Activated T-helper 17 cell treated with anti-CD3 and anti-CD28 coated beads, Interleukin-2, amount 50 U/mL, for 72 hours (primary cell): ENCODE data around the gene SULT2B1. TPM values are rescaled to one million over a fixed set of nuclear protein-coding genes. Genes with fewer than 3 reads are reported as not detected.

Experiments
- ATAC-seq: fragments of 150-1000 bp; cut with Tn5 transposase; replicated peaks from 2 replicates; pipeline ENCODE4 v1.10.0; 2021; ENCODE audit warnings: mild to moderate bottlenecking, moderate library complexity
- H3K27ac Mint-ChIP-seq: one replicate; pipeline ENCODE4 v1.8.0; 2022; ENCODE audit warnings: mixed read lengths
- H3K27me3 Mint-ChIP-seq: one replicate; pipeline ENCODE4 v1.8.0; 2022; ENCODE audit warnings: mixed read lengths
- H3K36me3 Mint-ChIP-seq: one replicate; pipeline ENCODE4 v1.8.0; 2022; ENCODE audit warnings: low read depth, mild to moderate bottlenecking, mixed read lengths
- H3K4me1 Mint-ChIP-seq: one replicate; pipeline ENCODE4 v1.8.0; 2022; ENCODE audit warnings: mixed read lengths
- H3K4me3 Mint-ChIP-seq: one replicate; pipeline ENCODE4 v1.8.0; 2022; ENCODE audit warnings: mild to moderate bottlenecking, mixed read lengths
- H3K9me3 Mint-ChIP-seq: one replicate; pipeline ENCODE4 v1.8.0; 2022; ENCODE audit warnings: mixed read lengths
- total RNA-seq, 2 donors: library from RNA; stranded (reverse); gene quantifications; one replicate each; pipeline ENCODE4 v1.2.3, GENCODE V29; 2022

SULT2B1 gene
- total RNA-seq, 2 donors from 2014 or later, result not detected

- Mint-ChIP-seq H3K4me3 (peak within 1 kb of the TSS; percentile 99), H3K27ac (peak within 1 kb of the TSS; percentile 85), H3K4me1 (peaks cover 3% of the 10 kb centered on the region), H3K9me3 (no peaks in the 10 kb centered on the region), H3K36me3 (peaks cover 57% of the 10 kb centered on the region), H3K27me3 (no peaks in the 10 kb centered on the region)
- no peak for ATAC-seq
Measured at GRCh38 chr19:48614436-48615230, 62.7 kb downstream of the SULT2B1 start, which contains the start of gene FAM83E. Gene FAM83E (minus strand): TSS chr19:48615076. CDS start chr19:48613372, 1,704 bp downstream.

DNA sequence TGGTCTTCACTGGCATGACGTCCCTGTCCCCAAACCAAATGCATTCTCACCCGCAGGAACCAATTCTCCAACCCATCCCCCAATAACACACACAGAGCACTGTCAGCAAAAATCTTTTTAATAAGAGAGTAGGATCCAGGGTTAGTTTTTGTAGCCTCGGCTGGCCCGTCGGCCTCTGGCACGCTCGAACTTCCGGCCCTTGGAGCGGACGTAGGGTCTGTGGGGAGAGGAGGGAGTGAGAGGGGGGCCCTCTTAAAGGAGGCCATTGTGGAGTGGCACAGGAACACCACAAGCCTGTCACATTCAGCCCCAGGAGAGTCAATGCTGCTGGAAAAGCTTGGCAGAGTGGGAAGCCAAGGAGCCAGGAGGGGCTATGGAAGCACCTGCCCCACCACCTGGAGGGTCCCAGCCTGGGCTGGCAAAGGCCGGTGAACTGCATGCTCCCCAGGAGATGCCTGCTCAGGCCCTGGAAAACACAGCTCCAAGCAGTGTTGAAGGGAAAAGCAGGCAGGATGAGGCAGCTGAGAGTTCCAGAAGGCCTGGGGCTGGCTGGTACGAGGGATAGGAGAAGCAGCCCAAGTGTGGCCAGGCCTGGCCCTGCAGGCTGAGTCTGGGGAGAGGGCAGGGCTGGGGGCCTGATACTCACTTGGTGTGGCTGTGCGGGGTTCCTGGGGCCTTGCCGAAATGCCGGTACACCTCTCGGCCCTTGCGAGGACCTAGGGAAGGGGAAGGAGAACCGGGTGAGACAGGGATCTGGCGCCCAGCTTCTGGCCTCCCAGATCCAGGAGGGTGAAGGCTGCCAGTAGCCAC, 63.5 kb downstream of the SULT2B1 start:
- H3K36me3 Mint-ChIP-seq, result peaks cover 65% of the 10 kb centered on the region
- peaks cover 5% of the 10 kb centered on the region for H3K4me1 Mint-ChIP-seq
- H3K27ac Mint-ChIP-seq, result peak overlapping the region; percentile 41
- H3K4me3 Mint-ChIP-seq, result peak overlapping the region; percentile 99
- H3K27me3 Mint-ChIP-seq, result no peaks in the 10 kb centered on the region
- no peak for ATAC-seq
- no peaks in the 10 kb centered on the region for H3K9me3 Mint-ChIP-seq

- H3K36me3 Mint-ChIP-seq, result peaks cover 67% of the 10 kb centered on the region
- no peaks in the 10 kb centered on the region for H3K9me3 Mint-ChIP-seq
- no peak for ATAC-seq
- H3K4me1 Mint-ChIP-seq, result peaks cover 5% of the 10 kb centered on the region
- H3K4me3 Mint-ChIP-seq, result peak overlapping the region; percentile 99
- no peaks in the 10 kb centered on the region for H3K27me3 Mint-ChIP-seq
- peak overlapping the region; percentile 100 for H3K27ac Mint-ChIP-seq
Measured at GRCh38 chr19:48616041-48616436, 64.1 kb downstream of the SULT2B1 start.

GRCh38 chr19:48616491-48617056, 64.6 kb downstream of the SULT2B1 start:
- Mint-ChIP-seq H3K4me1 (peaks cover 5% of the 10 kb centered on the region), H3K4me3 (peak overlapping the region; percentile 99), H3K27ac (peak overlapping the region; percentile 100), H3K36me3 (peaks cover 72% of the 10 kb centered on the region), H3K27me3 (no peaks in the 10 kb centered on the region), H3K9me3 (no peaks in the 10 kb centered on the region)
- no peak for ATAC-seq

DNA sequence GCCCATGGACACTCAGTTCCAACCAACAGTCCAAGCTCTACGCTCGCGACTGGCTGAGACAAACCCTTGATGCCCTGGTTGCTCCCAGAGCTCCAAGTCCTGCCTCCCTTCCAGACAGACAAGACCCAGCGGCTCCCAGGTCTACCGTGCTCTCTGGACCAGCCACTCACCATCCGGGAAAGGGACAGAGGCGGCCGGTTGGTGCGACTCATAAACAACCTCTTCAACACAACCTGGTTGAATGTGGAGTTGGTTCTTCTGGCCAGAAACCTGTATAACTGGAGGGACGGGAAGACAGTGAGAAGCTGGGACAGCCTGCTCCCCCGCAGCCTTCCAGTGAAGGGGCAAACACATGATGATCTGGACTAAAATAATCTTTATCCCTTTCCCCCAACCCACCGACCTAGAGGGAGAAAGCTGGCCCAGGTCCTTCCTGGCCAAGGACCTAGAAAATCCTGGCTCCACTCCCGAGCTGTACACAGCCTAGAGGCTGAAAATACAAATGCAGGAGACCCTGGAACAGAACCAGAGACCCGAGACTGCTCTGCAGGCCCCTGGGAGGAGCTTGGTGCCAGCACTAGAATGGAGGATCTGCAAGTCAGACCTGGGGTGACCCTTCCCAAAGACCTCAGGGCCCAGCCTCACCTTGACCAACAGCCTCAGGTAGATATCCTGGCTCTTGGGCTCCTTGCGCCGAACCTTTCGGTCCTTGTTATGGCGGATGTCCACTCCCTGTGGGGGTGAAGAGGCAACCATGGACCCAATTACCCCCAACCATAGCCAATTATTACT, 65.4 kb downstream of the SULT2B1 start:
- H3K9me3 Mint-ChIP-seq, result no peaks in the 10 kb centered on the region
- H3K27me3 Mint-ChIP-seq, result no peaks in the 10 kb centered on the region
- peaks cover 5% of the 10 kb centered on the region for H3K4me1 Mint-ChIP-seq
- peak overlapping the region; percentile 100 for H3K27ac Mint-ChIP-seq
- ATAC-seq, result no peak
- peak overlapping the region; percentile 99 for H3K4me3 Mint-ChIP-seq
- peaks cover 80% of the 10 kb centered on the region for H3K36me3 Mint-ChIP-seq

DNA sequence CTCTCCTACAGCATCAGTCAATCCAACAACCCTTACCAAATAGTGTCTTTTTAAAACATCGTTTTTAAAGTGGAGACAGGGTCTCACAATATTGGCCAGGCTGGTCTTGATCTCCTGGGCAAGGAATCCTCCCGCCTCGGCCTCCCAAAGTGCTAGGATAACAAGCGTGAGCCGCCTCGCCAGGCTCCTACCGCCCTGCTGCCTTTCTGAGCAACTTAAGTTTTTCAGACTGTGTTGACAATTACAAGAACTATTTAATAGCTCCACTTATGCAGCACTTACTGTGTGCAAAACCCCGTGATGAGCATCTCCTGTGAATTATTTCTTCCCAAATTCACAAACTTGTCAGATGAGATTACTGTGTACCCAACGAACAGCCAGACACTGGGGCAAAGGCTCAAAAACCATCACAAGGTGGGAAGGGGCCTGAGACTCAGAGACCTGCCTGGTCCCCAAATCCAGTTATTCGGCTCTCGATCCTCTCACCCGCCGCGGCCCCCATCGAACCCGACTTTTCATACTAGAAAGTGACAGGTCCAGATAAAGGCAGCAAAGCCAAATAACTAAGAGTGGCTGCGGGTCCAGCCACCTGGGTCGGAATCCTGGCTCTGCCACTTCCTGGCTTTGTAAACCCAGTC, 66.4 kb downstream of the SULT2B1 start:
- ATAC-seq, result no peak
- H3K4me3 Mint-ChIP-seq, result peak overlapping the region; percentile 99
- no peaks in the 10 kb centered on the region for H3K27me3 Mint-ChIP-seq
- peaks cover 88% of the 10 kb centered on the region for H3K36me3 Mint-ChIP-seq
- peak overlapping the region; percentile 100 for H3K27ac Mint-ChIP-seq
- H3K9me3 Mint-ChIP-seq, result no peaks in the 10 kb centered on the region
- peaks cover 8% of the 10 kb centered on the region for H3K4me1 Mint-ChIP-seq

- H3K36me3 Mint-ChIP-seq, result peaks cover 91% of the 10 kb centered on the region
- peaks cover 16% of the 10 kb centered on the region for H3K4me1 Mint-ChIP-seq
- no peaks in the 10 kb centered on the region for H3K27me3 Mint-ChIP-seq
- ATAC-seq, result peak; percentile 77
- H3K4me3 Mint-ChIP-seq, result peak within 1 kb of the TSS; percentile 99
- H3K27ac Mint-ChIP-seq, result peak within 1 kb of the TSS; percentile 100
- no peaks in the 10 kb centered on the region for H3K9me3 Mint-ChIP-seq
Measured at GRCh38 chr19:48618916-48619691, 67.1 kb downstream of the SULT2B1 start, which contains the start of the genes RPL18 and SPHK2. Gene RPL18 (minus strand): TSS chr19:48619178. CDS start chr19:48619143, 35 bp downstream. Gene SPHK2 (plus strand): TSS chr19:48619506. CDS start chr19:48620515, 1,009 bp downstream.

DNA sequence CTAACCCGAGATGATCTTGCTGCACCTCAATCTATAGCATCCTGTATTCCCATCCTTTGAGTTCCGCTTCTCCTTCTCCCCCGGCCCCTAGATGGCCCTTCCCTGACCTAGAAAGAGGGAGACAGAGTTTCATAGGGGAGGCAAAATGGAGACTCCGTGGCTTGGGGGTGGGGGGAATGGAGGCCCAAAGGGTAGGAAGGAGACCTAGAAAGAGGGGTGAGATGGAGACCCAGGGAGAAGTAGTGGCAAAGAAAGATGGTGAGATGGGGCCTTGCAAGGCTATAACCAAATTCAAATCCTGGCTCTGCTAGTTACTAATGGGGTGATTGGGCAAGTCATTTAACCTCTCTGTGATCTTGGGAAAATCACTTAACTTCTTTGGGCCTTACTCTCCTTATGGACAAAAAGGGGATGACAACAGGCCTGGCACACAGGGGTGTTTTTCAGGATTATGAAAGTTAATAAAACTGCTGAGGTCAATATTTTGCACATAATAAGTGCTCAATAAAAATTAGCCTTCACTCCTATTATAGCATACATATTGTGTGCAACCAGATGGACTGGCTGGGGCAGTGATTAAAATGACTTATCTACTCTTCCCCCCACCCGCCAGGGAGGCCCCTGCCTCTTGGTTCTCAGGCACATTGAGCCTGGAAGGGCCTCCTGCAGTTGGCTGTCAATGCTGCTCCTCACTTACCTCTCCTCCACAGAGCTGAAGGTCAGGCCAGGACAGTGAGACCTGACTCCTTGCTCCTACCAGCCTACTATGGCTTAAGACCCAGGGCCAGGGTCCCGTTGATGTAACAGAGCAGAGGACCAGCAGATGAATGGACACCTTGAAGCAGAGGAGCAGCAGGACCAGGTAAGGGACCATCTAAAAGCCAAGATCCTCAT, 68.0 kb downstream of the SULT2B1 start:
- H3K4me1 Mint-ChIP-seq, result peaks cover 16% of the 10 kb centered on the region
- peaks cover 87% of the 10 kb centered on the region for H3K36me3 Mint-ChIP-seq
- peak overlapping the region; percentile 99 for H3K4me3 Mint-ChIP-seq
- peak overlapping the region; percentile 100 for H3K27ac Mint-ChIP-seq
- H3K27me3 Mint-ChIP-seq, result no peaks in the 10 kb centered on the region
- no peaks in the 10 kb centered on the region for H3K9me3 Mint-ChIP-seq
- ATAC-seq, result no peak

DNA sequence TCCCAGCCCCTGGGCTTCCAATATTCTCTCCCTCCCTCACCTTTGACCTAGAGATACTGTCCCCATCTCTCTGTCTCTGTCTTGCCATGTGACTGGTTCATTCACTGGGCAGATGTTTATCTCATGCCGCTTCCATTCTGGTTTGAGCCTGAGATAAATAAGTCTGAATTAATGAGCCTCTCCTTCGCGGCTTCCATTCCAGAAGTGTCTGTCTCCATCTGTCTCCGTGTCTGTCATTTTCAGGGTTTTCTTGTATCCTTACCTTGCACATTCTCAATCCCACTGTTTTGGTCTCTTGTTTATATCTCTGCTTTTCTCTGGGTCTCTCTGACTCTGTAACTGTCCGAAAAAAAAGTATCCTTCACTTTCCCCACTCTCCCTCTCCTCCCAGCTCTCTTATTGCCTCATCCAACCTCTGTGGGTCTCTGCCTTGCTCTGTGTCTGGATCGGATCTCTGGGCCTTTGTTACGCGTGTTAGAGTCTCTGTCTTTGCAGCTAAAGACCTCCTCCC, 71.6 kb downstream of the SULT2B1 start:
- ATAC-seq, result no peak
- Mint-ChIP-seq H3K36me3 (peaks cover 60% of the 10 kb centered on the region), H3K9me3 (no peaks in the 10 kb centered on the region), H3K27ac (peak overlapping the region; percentile 92), H3K4me1 (peaks cover 16% of the 10 kb centered on the region), H3K4me3 (peak overlapping the region; percentile 83), H3K27me3 (no peaks in the 10 kb centered on the region)

DNA sequence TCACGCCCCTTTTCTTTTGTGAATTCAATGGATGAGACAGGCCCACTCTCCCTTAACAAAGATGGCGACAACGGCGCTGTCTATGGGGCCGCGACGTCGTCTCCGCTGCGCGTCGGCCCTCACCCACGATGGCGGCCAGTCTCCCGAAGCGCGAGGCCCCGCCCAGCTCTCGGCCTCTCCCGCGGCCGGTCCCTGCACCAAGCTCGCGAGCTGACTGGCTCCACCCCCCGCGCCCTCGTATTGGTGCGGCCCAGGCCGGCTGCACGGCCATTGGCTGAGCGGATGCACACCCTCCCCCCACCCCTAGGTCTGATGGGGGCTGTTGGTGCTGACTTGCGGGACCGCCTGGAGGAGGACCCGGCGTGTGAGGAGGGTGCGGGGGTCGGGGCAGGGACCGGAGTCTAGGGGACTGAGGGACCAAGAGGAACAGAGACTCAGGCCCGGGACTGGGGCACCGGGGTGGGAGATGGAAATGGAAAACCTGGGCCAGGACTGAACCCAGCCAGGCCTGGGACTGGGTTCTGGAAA, 72.2 kb downstream of the SULT2B1 start:
- no peaks in the 10 kb centered on the region for H3K9me3 Mint-ChIP-seq
- peaks cover 59% of the 10 kb centered on the region for H3K36me3 Mint-ChIP-seq
- ATAC-seq, result peak; percentile 88
- peak overlapping the region; percentile 92 for H3K27ac Mint-ChIP-seq
- H3K4me1 Mint-ChIP-seq, result peaks cover 16% of the 10 kb centered on the region
- H3K27me3 Mint-ChIP-seq, result no peaks in the 10 kb centered on the region
- peak overlapping the region; percentile 83 for H3K4me3 Mint-ChIP-seq

DNA sequence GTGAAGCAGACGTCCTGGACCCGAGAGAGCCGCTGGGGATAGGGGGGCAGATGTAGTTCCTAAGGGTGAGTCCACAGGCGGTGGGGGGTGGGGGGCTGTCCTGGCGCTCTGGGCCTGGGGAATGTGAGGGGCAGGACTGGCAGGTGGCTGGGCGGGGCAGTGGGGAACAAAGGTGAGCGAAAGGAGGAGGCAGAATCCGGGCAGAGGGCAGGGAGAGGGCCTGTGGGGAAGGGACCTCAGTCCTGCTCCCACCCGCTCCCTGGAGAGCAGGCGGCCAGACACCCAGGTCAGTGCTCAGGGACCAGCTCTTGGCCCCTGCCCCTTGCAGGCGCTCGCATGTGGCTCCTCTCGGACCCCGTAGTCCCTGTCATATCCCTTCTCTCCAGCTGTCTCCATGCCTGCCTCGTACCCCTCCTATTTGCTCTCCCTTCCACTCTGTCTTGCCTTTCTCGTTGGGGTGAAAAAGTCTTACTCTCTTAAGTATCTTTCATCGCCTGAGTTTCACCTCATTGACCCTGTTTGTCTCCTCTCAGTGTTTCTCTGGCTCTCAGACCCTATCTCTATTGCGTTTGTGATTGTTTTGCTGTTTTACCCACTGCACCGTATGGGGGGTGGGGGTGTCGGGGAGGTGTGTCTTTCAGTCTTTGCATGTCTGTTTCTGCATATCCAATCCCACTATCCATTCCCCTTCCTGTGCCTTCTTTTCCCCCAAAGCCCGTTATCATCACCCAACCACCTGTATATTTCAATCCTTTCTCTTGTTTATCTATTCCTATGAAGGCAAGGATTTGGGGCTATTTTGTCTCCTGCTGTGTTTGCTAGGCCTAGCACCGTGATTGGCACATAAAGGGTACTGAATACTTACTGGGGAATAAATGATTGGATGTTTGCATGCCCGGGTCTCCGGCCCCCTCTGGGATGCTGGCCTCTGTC, 73.1 kb downstream of the SULT2B1 start:
- H3K36me3 Mint-ChIP-seq, result peaks cover 50% of the 10 kb centered on the region
- peak overlapping the region; percentile 1 for H3K27ac Mint-ChIP-seq
- H3K27me3 Mint-ChIP-seq, result no peaks in the 10 kb centered on the region
- ATAC-seq, result no peak
- H3K9me3 Mint-ChIP-seq, result no peaks in the 10 kb centered on the region
- H3K4me1 Mint-ChIP-seq, result peaks cover 11% of the 10 kb centered on the region
- peak overlapping the region; percentile 83 for H3K4me3 Mint-ChIP-seq
